Hepatocyte (in vitro differentiated cells): ENCODE data around the gene RPP25.

Source experiments
- EZH2 ChIP-seq: fragments of 200-600 bp; sonication (generic); IDR thresholded peaks from 2 replicates; pipeline ENCODE4 v1.6.1; 2016; ENCODE audit warnings: antibody characterized with exemption, mild to moderate bottlenecking, borderline replicate concordance
- TF ChIP-seq, protein P1 (sequence below): fragments of 200-600 bp; sonication (generic); IDR thresholded peaks from 2 replicates; pipeline ENCODE4 v1.5.1; 2016; ENCODE audit warnings: antibody characterized with exemption, mild to moderate bottlenecking; ENCODE audit not compliant: poor library complexity

DNA sequence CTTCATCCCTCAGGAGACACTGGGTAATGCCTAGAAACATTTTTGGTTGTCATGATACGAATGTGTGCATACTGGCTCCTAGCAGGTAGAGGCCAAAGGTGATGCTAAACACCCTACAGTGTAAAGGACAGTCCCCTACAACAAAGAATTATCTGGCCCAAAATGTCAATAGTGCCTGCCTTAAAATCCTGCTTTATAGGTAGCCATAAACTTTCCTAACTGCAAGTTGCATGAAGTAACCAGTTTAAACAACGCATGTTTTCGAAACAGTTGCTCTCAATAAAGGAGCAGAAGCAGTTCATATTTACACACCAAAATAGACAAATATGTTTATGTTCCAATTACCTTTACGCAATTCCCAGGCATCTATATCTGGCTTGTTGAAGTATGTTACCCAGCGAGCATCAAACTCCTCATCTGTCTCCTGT is 27.8 kb downstream of the RPP25 start:
- TF ChIP-seq, protein P1, sequence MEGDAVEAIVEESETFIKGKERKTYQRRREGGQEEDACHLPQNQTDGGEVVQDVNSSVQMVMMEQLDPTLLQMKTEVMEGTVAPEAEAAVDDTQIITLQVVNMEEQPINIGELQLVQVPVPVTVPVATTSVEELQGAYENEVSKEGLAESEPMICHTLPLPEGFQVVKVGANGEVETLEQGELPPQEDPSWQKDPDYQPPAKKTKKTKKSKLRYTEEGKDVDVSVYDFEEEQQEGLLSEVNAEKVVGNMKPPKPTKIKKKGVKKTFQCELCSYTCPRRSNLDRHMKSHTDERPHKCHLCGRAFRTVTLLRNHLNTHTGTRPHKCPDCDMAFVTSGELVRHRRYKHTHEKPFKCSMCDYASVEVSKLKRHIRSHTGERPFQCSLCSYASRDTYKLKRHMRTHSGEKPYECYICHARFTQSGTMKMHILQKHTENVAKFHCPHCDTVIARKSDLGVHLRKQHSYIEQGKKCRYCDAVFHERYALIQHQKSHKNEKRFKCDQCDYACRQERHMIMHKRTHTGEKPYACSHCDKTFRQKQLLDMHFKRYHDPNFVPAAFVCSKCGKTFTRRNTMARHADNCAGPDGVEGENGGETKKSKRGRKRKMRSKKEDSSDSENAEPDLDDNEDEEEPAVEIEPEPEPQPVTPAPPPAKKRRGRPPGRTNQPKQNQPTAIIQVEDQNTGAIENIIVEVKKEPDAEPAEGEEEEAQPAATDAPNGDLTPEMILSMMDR, result no peak
- no peak for TF ChIP-seq EZH2
